Erythroblast (primary cell): ENCODE data around the gene MEX3A.

Experiments used
- GATA1 ChIP-seq: IDR thresholded peaks from 2 replicates; pipeline ENCODE4 v1.6.1; 2011; ENCODE audit warnings: low read depth, mild to moderate bottlenecking, control low read depth, low read length, moderate library complexity
- POLR2A ChIP-seq: IDR thresholded peaks from 2 replicates; pipeline ENCODE4 v1.6.1; 2011; ENCODE audit warnings: mild to moderate bottlenecking, low read length

- TF ChIP-seq POLR2A (no peak), GATA1 (no peak)
These were observed 21.2 kb downstream of the MEX3A start, which contains the start of gene RAB25 for GRCh38 chr1:156060937-156061636.
